Measurements from ENCODE around the gene OTOG. TPM values are rescaled to one million over a fixed set of nuclear protein-coding genes. Genes with fewer than 3 reads are reported as not detected.

The OTOG gene
- total RNA-seq, 1 experiment from 2014 or later: 0.35 TPM

GRCh38 chr11:17687946-17688670, 141.0 kb downstream of the OTOG start:
- H2BK12ac ChIP-seq (ENCODE audit: insufficient read length, low read depth, low read length): no peak overlapping the region
- Mint-ChIP-seq H3K4me3 (no peak overlapping the region), H3K27ac (no peak overlapping the region), H3K36me3 (ENCODE audit: insufficient read depth in 1 of 3, low read depth in 3 of 3) (no peaks in the 10 kb centered on the region), H3K27me3 (ENCODE audit: low read depth) (peaks cover 42% of the 10 kb centered on the region), H3K9me3 (no peaks in the 10 kb centered on the region), H3K4me1 (peaks cover 0 to 6% of the 10 kb centered on the region in 2 experiments; a peak in 1 of 4 replicates)
- no peak overlapping the region for H3K23ac ChIP-seq (ENCODE audit: insufficient read length, low read depth, low read length)
- H3K14ac ChIP-seq (ENCODE audit: insufficient read depth, low read length): no peak overlapping the region
- no peak overlapping the region for H4K8ac ChIP-seq (replicated peaks; ENCODE audit: insufficient read length, low read depth, low read length)
- H2AK5ac ChIP-seq (ENCODE audit: insufficient read length, low read length): no peak overlapping the region
- H2BK5ac ChIP-seq (ENCODE audit: insufficient read length, low read length): no peak overlapping the region
- H2AFZ ChIP-seq (ENCODE audit: low read length): no peak overlapping the region
- H3K23me2 ChIP-seq (ENCODE audit: insufficient read length, low read depth, low read length, poor library complexity, severe bottlenecking): no peaks in the 10 kb centered on the region
- H3K79me1 ChIP-seq (ENCODE audit: insufficient read depth, low read depth, low read length, poor library complexity, severe bottlenecking): no peaks in the 10 kb centered on the region
- H2BK20ac ChIP-seq (ENCODE audit: low read depth, low read length, poor library complexity, severe bottlenecking): no peak overlapping the region
- H2BK120ac ChIP-seq (ENCODE audit: low read depth, low read length, poor library complexity, severe bottlenecking): no peak overlapping the region
- no peak overlapping the region for H3K27ac ChIP-seq (ENCODE audit: insufficient read length, low read depth, low read length)
- no peaks in the 10 kb centered on the region for H3K4me1 ChIP-seq (ENCODE audit: insufficient read depth, low read length)
- no peak overlapping the region for H3K18ac ChIP-seq (ENCODE audit: insufficient read length, low read depth, low read length)
- no peak for TF ChIP-seq CTCF (conservative IDR thresholded peaks at IDR 0.05)
- H3K4ac ChIP-seq (ENCODE audit: low read depth, low read length): no peak overlapping the region
- no peak overlapping the region for H4K5ac ChIP-seq (ENCODE audit: insufficient read length, low read depth, low read length)
- H4K20me1 ChIP-seq (ENCODE audit: control insufficient read depth, insufficient read depth, insufficient read length): no peaks in the 10 kb centered on the region
- no peak for DNase-seq
- H3K27me3 ChIP-seq (ENCODE audit: insufficient read depth, low read length): no peaks in the 10 kb centered on the region
- no peak overlapping the region for H3K4me2 ChIP-seq (ENCODE audit: insufficient read depth, insufficient read length, low read length)
- H3T11ph ChIP-seq (ENCODE audit: low read length): no peak overlapping the region
- no peak overlapping the region for H2BK15ac ChIP-seq (ENCODE audit: low read depth, low read length)
- no peak overlapping the region for H3K9ac ChIP-seq (ENCODE audit: extremely low read depth, insufficient read length, low read length)
- H3K56ac ChIP-seq (ENCODE audit: insufficient read length, low read depth, low read length): no peak overlapping the region
- no peaks in the 10 kb centered on the region for H3K9me3 ChIP-seq (ENCODE audit: control insufficient read depth, low read depth, low read length)
- no peaks in the 10 kb centered on the region for H3K79me2 ChIP-seq (ENCODE audit: insufficient read depth, low read length)
- H4K91ac ChIP-seq (ENCODE audit: insufficient read length, low read depth, low read length): no peak overlapping the region
- no CpG with 5 or more reads among the region's 18 CpGs for WGBS (ENCODE audit: extremely low coverage, insufficient read length, low lambda C conversion rate)
